DOHH2 (cell line): Measurements from ENCODE around the gene DESI1.

Experiments
- EZH2phosphoT487 ChIP-seq: fragments of 200-600 bp; sonication (generic); IDR thresholded peaks from 2 replicates; pipeline ENCODE4 v1.6.1; 2017; ENCODE audit warnings: borderline replicate concordance, mild to moderate bottlenecking, antibody characterized with exemption, low read length, moderate library complexity, mixed read lengths
- TF ChIP-seq, protein P1 (sequence below): fragments of 200-600 bp; sonication (generic); IDR thresholded peaks from one replicate; pipeline ENCODE4 v1.5.1; 2014; ENCODE audit warnings: antibody characterized with exemption, mild to moderate bottlenecking, low read depth, low read length; ENCODE audit not compliant: poor library complexity, severe bottlenecking

DNA sequence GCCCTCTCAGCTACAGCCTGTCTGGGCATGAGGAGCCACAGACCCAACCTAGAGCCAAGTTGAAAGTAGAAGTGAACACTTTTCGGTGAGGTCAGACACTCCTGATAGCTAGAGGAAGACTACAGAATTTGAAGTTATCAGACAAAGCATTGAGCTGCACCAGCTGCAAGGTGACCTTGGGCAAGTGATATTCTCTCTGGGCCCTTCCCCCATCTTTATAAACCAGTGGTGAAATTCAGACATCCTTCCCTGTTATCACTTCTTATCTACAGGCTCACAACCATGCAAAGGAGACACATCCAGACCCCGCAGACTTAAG, 23.2 kb downstream of the DESI1 start:
- TF ChIP-seq, protein P1, sequence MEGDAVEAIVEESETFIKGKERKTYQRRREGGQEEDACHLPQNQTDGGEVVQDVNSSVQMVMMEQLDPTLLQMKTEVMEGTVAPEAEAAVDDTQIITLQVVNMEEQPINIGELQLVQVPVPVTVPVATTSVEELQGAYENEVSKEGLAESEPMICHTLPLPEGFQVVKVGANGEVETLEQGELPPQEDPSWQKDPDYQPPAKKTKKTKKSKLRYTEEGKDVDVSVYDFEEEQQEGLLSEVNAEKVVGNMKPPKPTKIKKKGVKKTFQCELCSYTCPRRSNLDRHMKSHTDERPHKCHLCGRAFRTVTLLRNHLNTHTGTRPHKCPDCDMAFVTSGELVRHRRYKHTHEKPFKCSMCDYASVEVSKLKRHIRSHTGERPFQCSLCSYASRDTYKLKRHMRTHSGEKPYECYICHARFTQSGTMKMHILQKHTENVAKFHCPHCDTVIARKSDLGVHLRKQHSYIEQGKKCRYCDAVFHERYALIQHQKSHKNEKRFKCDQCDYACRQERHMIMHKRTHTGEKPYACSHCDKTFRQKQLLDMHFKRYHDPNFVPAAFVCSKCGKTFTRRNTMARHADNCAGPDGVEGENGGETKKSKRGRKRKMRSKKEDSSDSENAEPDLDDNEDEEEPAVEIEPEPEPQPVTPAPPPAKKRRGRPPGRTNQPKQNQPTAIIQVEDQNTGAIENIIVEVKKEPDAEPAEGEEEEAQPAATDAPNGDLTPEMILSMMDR = no peak
- no peak for TF ChIP-seq EZH2phosphoT487
